ENCODE data around the gene KLRB1. TPM values are rescaled to one million over a fixed set of nuclear protein-coding genes. Genes with fewer than 3 reads are reported as not detected.

Gene KLRB1
- total RNA-seq, 3 donors from 2014 or later (not counting 1 experiment from before 2014, with no cell fraction given): 194 to 310 (median 216) TPM

GRCh38 chr12:9636150-9636850 lies 28.6 kb upstream of the KLRB1 start:
- Histone ChIP-seq H3K4me3 (ENCODE audit: low read length) (no peak overlapping the region), H3K27me3 (ENCODE audit: control insufficient read depth, insufficient read depth, low read length) (no peaks in the 10 kb centered on the region), H3K4me1 (ENCODE audit: control insufficient read depth, insufficient read depth, low read length) (no peaks in the 10 kb centered on the region), H3K36me3 (ENCODE audit: control insufficient read depth, insufficient read depth, low read length) (no peaks in the 10 kb centered on the region), H3K9me3 (ENCODE audit: control insufficient read depth, insufficient read depth, low read length) (no peaks in the 10 kb centered on the region), H3K27ac (ENCODE audit: low read length) (no peak overlapping the region)
- ATAC-seq: no peak
- TF ChIP-seq CTCF (IDR thresholded peaks at IDR 0.05): no peak
- H3K27ac Mint-ChIP-seq: no peak overlapping the region
- no peaks in the 10 kb centered on the region for H3K27me3 Mint-ChIP-seq (ENCODE audit: low read depth in 2 of 2)
- 82% methylated on average over 3 of the region's 4 CpGs for WGBS (ENCODE audit: insufficient coverage)
- no peaks in the 10 kb centered on the region for H3K36me3 Mint-ChIP-seq
- no peak overlapping the region for H3K4me3 Mint-ChIP-seq
- no peak for DNase-seq
- H3K9me3 Mint-ChIP-seq: no peaks in the 10 kb centered on the region
- H3K4me1 Mint-ChIP-seq: peaks cover 28 to 33% of the 10 kb centered on the region in 2 donors
- intact Hi-C loops (cut with micrococcal nuclease): no loop called here

- Mint-ChIP-seq H3K9me3 (no peaks in the 10 kb centered on the region), H3K27me3 (ENCODE audit: low read depth in 2 of 2) (no peaks in the 10 kb centered on the region), H3K4me3 (no peak overlapping the region), H3K27ac (peak overlapping the region in 1 of 2 donors; percentile 7), H3K4me1 (peaks cover 28 to 33% of the 10 kb centered on the region in 2 donors), H3K36me3 (no peaks in the 10 kb centered on the region)
- H3K4me3 ChIP-seq (ENCODE audit: low read length): no peak overlapping the region
- H3K36me3 ChIP-seq (ENCODE audit: control insufficient read depth, insufficient read depth, low read length): no peaks in the 10 kb centered on the region
- H3K9me3 ChIP-seq (ENCODE audit: control insufficient read depth, insufficient read depth, low read length): no peaks in the 10 kb centered on the region
- intact Hi-C loops (cut with micrococcal nuclease): loop anchor here (1.0 kb wide), 1 partner anchor 73 kb away; no protein-coding TSS in a partner anchor
- no peak for TF ChIP-seq CTCF (IDR thresholded peaks at IDR 0.05)
- no peaks in the 10 kb centered on the region for H3K4me1 ChIP-seq (ENCODE audit: control insufficient read depth, insufficient read depth, low read length)
- H3K27ac ChIP-seq (ENCODE audit: low read length): no peak overlapping the region
- ATAC-seq (no peak), DNase-seq (no peak)
- WGBS (ENCODE audit: insufficient coverage): 56% methylated on average over 1 of the region's 2 CpGs
- H3K27me3 ChIP-seq (ENCODE audit: control insufficient read depth, insufficient read depth, low read length): no peaks in the 10 kb centered on the region
These were observed 27.4 kb upstream of the KLRB1 start for GRCh38 chr12:9634969-9635754.

GRCh38 chr12:9634177-9634803 lies 26.6 kb upstream of the KLRB1 start:
- Mint-ChIP-seq H3K36me3 (no peaks in the 10 kb centered on the region), H3K9me3 (no peaks in the 10 kb centered on the region), H3K27ac (peak overlapping the region in 1 of 2 donors; percentile 25), H3K4me3 (no peak overlapping the region), H3K27me3 (ENCODE audit: low read depth in 2 of 2) (no peaks in the 10 kb centered on the region), H3K4me1 (peaks cover 28 to 33% of the 10 kb centered on the region in 2 donors)
- peak; percentile 91 for TF ChIP-seq CTCF (IDR thresholded peaks at IDR 0.05)
- H3K4me1 ChIP-seq (ENCODE audit: control insufficient read depth, insufficient read depth, low read length): no peaks in the 10 kb centered on the region
- no peaks in the 10 kb centered on the region for H3K9me3 ChIP-seq (ENCODE audit: control insufficient read depth, insufficient read depth, low read length)
- H3K4me3 ChIP-seq (ENCODE audit: low read length): no peak overlapping the region
- H3K27me3 ChIP-seq (ENCODE audit: control insufficient read depth, insufficient read depth, low read length): no peaks in the 10 kb centered on the region
- H3K36me3 ChIP-seq (ENCODE audit: control insufficient read depth, insufficient read depth, low read length): no peaks in the 10 kb centered on the region
- DNase-seq (peak; percentile 56 to 91), ATAC-seq (peak; percentile 73 to 82 (median 81))
- 44% methylated on average over 1 of the region's 2 CpGs for WGBS (ENCODE audit: insufficient coverage)
- intact Hi-C loops (cut with micrococcal nuclease): loop anchor here (1.0 kb wide), 1 partner anchor 74 kb away; no protein-coding TSS in a partner anchor
- no peak overlapping the region for H3K27ac ChIP-seq (ENCODE audit: low read length)
